Stimulated activated CD8-positive, alpha-beta memory T cell treated with anti-CD3 and anti-CD28 coated beads, Interleukin-4, amount 100 ng/mL, for 24 hours (primary cell): ENCODE measurements around the gene CAPN3.

Experiments
- DNase-seq: peaks from one replicate; pipeline ENCODE4 v3.0.0-alpha.2; 2020; ENCODE audit warnings: low read depth

The CAPN3 gene

GRCh38 chr15:42356851-42357250, 2.5 kb upstream of the CAPN3 start:
- no peak for DNase-seq

DNA sequence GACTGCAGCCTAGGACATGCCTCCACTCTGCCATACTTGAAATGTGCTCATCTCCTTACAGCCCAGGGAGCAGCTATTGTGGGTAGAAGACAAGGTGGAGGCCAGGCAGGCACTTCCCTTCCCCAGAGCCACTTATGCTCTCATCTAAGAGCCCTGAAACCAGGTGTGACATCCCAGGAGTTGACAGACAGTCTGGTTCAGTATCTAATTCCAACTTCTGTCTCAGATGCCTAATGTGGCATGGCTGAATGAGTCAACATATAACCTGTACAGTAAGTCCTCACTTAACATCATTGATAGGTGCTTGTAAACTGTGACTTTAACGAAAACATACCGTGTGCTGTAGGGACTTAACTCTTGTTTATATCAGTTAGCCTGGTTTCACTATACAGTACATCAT, 1.2 kb upstream of the CAPN3 start:
- DNase-seq, result no peak

DNA sequence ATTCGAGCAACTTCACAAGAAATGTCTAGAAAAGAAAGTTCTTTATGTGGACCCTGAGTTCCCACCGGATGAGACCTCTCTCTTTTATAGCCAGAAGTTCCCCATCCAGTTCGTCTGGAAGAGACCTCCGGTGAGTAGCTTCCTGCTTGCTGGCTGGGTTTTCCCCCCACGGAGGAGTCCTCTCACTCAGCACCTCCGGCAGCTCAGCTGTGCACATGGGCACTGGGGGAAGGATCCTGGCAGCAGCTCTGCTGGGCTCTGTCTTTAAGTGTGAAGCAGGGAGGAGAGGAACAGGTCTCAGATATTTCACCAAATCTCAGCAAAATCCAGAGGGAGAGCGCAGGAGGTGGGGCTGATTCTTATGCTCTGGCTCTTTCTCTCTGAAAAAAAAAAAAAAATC, 684 bp downstream of the CAPN3 start:
- DNase-seq, result no peak

GRCh38 chr15:42360535-42361112, 1.3 kb downstream of the CAPN3 start:
- DNase-seq, result no peak

- no peak for DNase-seq
Measured at GRCh38 chr15:42363487-42363886, 4.2 kb downstream of the CAPN3 start.

DNA sequence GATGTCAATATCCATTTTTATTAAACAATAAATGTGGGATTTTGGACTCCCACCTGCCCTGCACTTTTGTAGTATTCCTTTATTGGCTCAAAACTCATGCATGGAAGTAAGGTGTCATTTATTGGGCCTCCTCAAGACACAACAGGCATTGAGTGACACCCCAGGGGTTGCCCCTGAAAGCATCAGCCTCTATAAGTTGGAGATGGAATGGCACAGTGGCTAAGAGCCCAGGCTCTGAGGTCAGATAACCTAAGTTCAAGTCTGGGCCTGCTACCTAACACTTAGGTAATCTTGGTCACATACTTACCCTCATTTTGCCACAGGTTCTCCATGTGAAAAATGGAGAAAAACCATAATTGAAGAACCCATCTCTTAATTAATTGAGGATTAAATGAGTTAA, 4.6 kb downstream of the CAPN3 start:
- no peak for DNase-seq

DNA sequence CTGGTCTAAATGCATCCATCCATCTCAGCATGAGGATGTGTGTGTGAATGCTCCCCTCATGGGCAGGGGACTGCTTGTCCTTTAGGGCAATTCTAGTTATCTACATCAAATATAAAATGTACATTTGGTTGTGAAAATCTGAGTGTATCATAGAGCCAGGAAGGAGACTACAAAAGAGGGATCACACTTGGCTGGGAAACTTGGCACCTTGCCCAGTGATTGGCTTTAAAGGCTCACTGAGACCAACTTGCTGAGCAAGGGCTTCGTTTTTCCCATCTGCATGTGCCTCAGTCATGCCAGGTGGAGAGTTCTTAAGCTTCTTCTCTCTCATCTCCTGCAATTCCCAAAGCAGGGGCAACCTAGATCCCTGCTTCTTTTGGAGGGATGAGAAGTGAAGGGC, 5.2 kb downstream of the CAPN3 start:
- no peak for DNase-seq

DNA sequence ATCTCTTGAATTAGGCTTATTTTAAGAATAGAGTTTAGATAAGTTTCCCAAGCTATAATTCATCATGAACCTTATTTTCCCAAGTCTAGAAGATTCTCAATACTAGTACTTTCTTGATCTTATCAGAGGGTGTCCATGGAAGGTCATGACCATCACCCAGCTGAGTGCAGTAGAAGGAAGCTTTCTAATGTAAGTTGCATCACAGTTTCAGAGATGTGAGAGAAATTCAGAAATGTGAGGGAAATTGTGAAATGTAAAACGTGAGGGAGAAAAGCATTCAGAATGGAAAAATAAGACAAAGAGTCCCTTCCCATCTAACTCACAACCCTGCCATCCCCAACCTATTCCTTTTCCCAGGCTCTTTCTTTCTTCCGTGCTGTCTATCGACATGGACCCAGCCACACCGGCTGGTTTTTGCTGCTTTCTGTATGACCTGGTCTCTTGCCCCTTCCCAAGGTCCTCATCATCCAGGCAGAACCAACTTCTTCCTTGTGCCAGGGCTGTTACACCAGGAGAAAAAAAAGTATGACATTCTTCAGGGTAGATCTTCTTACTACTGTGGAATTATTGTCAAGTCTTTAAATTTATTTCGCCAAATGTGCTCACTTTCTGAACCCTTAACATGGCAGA, 6.7 kb downstream of the CAPN3 start:
- DNase-seq, result no peak

- DNase-seq, result no peak
Measured at GRCh38 chr15:42367041-42367440, 7.7 kb downstream of the CAPN3 start.

DNA sequence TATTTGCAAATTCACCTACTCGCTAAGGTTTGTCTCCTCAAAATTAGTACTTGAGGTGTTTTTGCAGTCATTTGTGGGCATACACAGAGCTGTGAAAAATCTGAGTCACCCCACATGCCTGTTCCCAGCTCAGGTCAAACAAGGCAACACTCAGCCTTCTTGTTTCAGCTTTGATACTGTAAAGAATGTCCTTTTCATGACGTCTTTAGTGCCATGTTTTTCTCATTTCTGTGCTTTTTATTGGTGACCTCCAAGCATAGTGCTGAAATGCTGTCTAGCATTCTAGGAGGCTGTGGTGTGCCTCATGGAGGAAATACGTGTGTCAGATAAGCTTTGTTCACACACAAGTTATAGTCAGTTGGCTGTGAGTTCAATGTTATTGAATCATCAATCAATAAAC, 8.8 kb downstream of the CAPN3 start:
- no peak for DNase-seq

GRCh38 chr15:42371096-42371495, 11.8 kb downstream of the CAPN3 start:
- no peak for DNase-seq

- DNase-seq, result no peak
Measured at GRCh38 chr15:42373274-42373673, 14.0 kb downstream of the CAPN3 start.

GRCh38 chr15:42373936-42374335, 14.6 kb downstream of the CAPN3 start:
- DNase-seq, result no peak

DNA sequence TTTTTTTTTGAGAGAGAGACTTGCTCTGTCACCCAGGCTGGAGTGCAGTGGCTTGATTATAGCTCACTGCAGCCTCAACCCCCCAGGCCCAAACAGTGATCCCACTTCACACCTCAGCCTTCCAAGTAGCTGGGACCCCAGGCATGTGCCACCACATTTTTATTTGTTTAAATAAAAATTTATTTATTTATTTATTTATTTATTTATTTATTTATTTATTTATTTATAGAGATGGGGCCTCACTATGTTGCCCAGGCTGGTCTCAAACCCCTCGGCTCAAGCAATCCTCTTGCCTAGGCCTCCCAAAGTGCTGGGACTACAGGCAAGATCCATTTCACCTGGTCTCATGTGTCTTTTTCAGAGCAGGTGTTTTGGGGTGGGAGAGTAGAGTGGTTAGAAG, 15.5 kb downstream of the CAPN3 start:
- DNase-seq, result no peak

- no peak for DNase-seq
Measured at GRCh38 chr15:42375252-42375651, 16.0 kb downstream of the CAPN3 start.

DNA sequence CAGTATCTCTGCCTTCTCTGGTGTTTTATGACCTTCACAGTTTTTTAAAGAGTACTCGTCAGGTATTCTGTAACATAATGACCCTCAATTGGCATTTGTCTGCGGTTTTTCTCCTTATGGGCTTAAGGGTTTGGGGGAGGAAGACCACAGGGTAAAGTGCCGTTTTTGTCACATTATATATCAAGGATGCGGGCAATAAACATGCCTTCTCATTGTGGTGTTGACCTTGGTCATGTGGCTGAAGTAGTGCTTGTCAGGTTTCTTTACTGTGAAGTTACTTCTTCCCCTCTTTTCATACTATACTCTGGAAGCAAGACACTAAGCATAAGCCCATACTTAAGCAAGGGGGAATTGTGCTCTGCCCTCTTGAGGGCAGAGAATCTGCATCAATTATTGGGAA, 16.6 kb downstream of the CAPN3 start:
- DNase-seq, result no peak

- no peak for DNase-seq
Measured at GRCh38 chr15:42378011-42378410, 18.7 kb downstream of the CAPN3 start.

DNA sequence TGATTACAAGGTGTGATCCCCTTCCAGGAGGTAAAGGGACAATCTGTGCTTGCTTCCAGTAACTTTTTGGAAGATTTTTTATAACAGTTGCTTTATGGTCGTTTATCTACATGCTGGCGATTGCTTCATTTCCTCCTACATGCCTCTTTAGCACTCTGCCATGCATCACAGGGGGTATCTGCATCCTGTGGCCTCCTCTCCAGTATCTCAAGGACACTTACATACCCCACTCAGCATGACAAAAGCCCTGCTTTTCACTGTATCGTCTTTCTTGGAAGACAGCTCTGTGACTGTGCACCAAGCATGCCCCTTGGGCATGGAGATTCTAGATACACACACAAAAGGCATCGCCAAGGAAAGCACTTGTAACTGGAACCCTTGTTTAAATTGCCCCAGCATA, 25.3 kb downstream of the CAPN3 start:
- DNase-seq, result no peak

DNA sequence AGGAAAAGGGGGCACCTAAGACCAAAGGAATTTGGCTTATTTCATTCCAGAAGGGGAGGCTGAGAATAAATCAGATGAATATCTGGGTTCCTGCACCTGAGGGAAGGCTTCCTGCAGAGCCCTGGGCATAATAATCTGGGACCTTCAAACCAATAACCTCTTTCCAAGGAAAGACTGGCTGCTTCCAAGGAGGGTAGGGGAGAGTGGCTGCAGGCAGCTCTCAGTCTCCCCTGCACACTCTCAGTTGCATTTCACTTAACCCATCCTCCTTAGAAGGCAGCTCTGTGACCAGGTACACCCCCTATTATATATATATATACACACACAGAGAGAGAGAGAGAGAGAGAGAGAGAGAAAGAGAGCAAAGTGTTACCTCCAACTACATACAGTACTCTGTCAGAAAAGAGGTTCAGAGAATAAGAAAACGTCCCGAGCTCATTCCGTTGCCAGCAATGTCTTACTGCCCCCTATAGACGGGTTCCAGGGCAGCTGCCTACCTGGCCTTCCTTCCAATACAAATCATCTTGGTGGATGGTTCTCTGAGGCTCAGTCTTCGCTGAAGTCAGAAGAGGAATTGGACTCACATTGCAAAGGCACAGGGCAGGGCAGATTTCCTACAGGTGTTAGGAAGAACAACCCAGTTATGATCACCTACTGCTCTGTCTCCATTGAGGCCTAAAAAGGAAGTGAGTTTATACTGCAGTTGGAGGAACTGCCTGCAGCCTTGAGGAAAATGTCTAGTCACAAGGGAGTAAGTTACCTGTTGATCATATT, 26.1 kb downstream of the CAPN3 start:
- DNase-seq, result no peak

DNA sequence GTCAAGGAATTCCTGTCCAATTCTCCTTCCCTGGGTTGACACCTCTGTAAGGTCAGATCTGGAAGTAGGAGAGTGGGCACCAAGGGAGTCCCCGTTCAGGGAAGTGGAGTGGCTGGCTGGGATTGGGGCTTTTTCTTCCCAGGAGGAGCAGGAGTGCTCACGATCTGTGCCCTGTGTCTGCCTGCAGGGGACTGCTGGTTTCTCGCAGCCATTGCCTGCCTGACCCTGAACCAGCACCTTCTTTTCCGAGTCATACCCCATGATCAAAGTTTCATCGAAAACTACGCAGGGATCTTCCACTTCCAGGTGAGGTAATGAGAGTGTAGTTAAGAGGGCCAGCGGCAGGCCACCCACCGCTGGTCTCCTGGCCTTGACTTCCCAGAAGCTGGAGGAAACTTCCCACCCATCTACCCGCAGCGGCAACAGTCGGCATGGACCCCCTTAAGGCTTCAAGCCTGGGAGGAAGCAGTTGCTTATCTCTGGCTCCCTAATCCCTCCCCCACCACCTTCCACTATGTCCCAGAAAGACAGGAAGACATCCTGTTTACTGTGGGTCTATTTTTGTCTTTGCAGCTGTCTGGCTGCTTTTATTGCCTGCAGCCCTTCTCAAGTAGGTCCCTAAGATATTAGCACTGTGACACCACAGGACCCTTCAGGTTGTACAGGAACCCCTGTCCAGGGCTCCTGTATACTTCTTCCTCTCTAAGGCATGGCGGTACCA, 26.8 kb downstream of the CAPN3 start:
- DNase-seq, result no peak

DNA sequence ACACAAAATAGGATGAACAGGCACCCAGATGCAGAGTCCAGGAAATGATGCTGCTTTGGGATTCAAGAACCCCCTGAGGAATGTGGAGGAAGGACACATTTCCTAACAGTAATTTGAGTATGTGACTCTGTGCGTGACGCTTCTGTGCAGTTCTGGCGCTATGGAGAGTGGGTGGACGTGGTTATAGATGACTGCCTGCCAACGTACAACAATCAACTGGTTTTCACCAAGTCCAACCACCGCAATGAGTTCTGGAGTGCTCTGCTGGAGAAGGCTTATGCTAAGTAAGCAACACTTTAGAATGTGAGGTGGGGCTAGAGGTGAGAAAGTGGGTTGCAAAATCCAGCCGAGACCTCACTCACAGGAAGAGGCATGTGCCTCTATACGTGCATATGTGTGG, 28.3 kb downstream of the CAPN3 start:
- no peak for DNase-seq

DNA sequence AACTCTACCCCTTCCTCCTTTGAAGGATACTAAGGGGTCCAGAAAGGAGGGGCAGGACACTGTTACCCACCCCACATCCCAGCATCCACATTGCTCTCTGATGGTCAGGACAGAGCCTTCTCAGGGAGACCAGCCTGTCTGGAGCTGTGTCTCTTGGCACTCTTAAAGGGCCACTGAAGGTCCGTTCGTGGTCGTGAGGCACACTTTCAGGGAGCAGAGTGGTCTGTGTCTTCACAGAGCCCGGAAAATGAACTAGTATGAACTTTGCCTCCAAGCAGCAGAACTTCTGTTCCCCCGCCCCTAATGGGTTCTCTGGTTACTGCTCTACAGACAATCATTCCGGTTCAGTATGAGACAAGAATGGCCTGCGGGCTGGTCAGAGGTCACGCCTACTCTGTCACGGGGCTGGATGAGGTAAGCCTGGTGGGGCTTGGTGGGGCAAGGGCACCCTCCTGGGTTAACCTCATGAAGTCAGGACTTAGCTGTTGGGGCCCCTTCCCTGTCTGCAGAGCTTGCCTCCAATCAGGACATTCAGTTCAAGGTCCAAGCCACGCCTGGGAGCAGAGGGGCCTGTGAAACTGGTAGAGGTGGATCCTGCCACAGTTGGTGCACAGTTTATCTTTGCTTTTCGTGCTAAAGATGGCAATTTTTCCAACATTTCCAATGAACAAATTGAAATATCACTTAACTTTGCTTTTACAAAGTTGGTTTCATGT, 33.2 kb downstream of the CAPN3 start:
- DNase-seq, result no peak
